PC-3 (cell line): ENCODE results near the gene PRKAR1A. TPM values are rescaled to one million over a fixed set of nuclear protein-coding genes. Genes with fewer than 3 reads are reported as not detected.
A peak's percentile ranks its signal among the peaks of the same experiment; 100 is the strongest.

Source experiments
- ATAC-seq: fragments of 200-7000 bp; cut with Tn5 transposase; 2 replicates; pipeline ENCODE4 v1.9.1; 2020; ENCODE audit warnings: mild to moderate bottlenecking, moderate library complexity
- BruUV-seq: library from RNA; stranded (reverse); fragments of 400-500 nt; replicated peaks from 2 replicates; lab custom pipeline; 2021; lab: Mats Ljungman, UMichigan
- CTCF ChIA-PET: fragments of 300-600 bp; sonication (Branson Sonifier 250); formaldehyde crosslinking; loops from one replicate; lab custom pipeline; 2022; ENCODE audit warnings: antibody characterized with exemption; lab: Charles Lee
- POLR2A ChIA-PET: fragments of 300-600 bp; sonication (Branson Sonifier 250); formaldehyde crosslinking; loops from one replicate; lab custom pipeline; 2022; ENCODE audit warnings: antibody characterized with exemption; ENCODE audit not compliant: unreplicated experiment; lab: Charles Lee
- DNase-seq: peaks from one replicate; pipeline ENCODE4 v3.0.0-alpha.2; 2015
- H2AFZ ChIP-seq: fragments of 300-600 bp; sonication (generic); 2 replicates; pipeline ENCODE4 v1.6.0; 2016; ENCODE audit warnings: antibody characterized with exemption, low read length
- H3F3A ChIP-seq: fragments of 300-600 bp; sonication (generic); one replicate; pipeline ENCODE4 v1.6.0; 2017; ENCODE audit warnings: antibody characterized with exemption, low read length, control low read depth, mild to moderate bottlenecking; ENCODE audit not compliant: unreplicated experiment
- H3K27ac ChIP-seq: fragments of 300-600 bp; sonication (generic); 2 replicates; pipeline ENCODE4 v1.5.1; 2016; ENCODE audit warnings: mild to moderate bottlenecking, low read length
- H3K27me3 ChIP-seq: fragments of 300-600 bp; sonication (generic); 2 replicates; pipeline ENCODE4 v1.6.1; 2016; ENCODE audit warnings: low read length, mixed read lengths
- H3K36me3 ChIP-seq: fragments of 300-600 bp; sonication (generic); 2 replicates; pipeline ENCODE4 v1.6.1; 2016; ENCODE audit warnings: low read depth, mixed run types, low read length, mixed read lengths
- H3K4me1 ChIP-seq: fragments of 300-600 bp; sonication (generic); 2 replicates; pipeline ENCODE4 v1.5.1; 2016; ENCODE audit warnings: low read length; ENCODE audit not compliant: insufficient read depth
- H3K4me2 ChIP-seq: fragments of 300-600 bp; sonication (generic); 2 replicates; pipeline ENCODE4 v1.6.0; 2016; ENCODE audit warnings: low read length
- H3K4me3 ChIP-seq: fragments of 300-600 bp; sonication (generic); 2 replicates; pipeline ENCODE4 v1.5.1; 2016; ENCODE audit warnings: mild to moderate bottlenecking, low read length, mixed read lengths
- H3K79me2 ChIP-seq: fragments of 300-600 bp; sonication (generic); 2 replicates; pipeline ENCODE4 v1.6.1; 2017; ENCODE audit warnings: low read length, mixed read lengths
- H3K9ac ChIP-seq: fragments of 300-600 bp; sonication (generic); 2 replicates; pipeline ENCODE4 v1.6.0; 2016; ENCODE audit warnings: mild to moderate bottlenecking, low read length
- H3K9me2 ChIP-seq: fragments of 300-600 bp; sonication (generic); replicated peaks from 2 replicates; pipeline ENCODE4 v1.6.1; 2016; ENCODE audit warnings: mixed run types, low read length, mixed read lengths
- H3K9me3 ChIP-seq: fragments of 300-600 bp; sonication (generic); 2 replicates; pipeline ENCODE4 v1.6.1; 2016; ENCODE audit warnings: low read length, mixed read lengths
- H4K20me1 ChIP-seq: fragments of 300-600 bp; sonication (generic); 2 replicates; pipeline ENCODE4 v1.6.1; 2016; ENCODE audit warnings: low read length, mixed read lengths
- EZH2 ChIP-seq: fragments of 300-600 bp; sonication (generic); IDR thresholded peaks from one replicate; pipeline ENCODE4 v1.6.1; 2017; ENCODE audit warnings: antibody characterized with exemption, mild to moderate bottlenecking, low read length; ENCODE audit not compliant: unreplicated experiment
- EZH2phosphoT487 ChIP-seq: fragments of 300-600 bp; sonication (generic); IDR thresholded peaks from 2 replicates; pipeline ENCODE4 v1.6.1; 2018; ENCODE audit warnings: mild to moderate bottlenecking, antibody characterized with exemption, low read length, borderline replicate concordance
- intact Hi-C: fragments of 100-400 bp; cut with micrococcal nuclease; formaldehyde crosslinking; loops from 2 replicates; pipeline ENCODE4 v1.9.0; 2023
- total RNA-seq: library from RNA; depleted of rRNA; stranded (reverse); fragments of >200 nt; gene quantifications from 2 replicates; pipeline ENCODE4 v1.2.3, GENCODE V29; 2014
- TF ChIP-seq, protein P1 (sequence below): fragments of 300-600 bp; sonication (generic); conservative IDR thresholded peaks from 2 replicates; pipeline ENCODE4 v1.5.1; 2017; ENCODE audit warnings: antibody characterized with exemption, low read depth, mild to moderate bottlenecking, low read length

The PRKAR1A gene
- total RNA-seq, 1 experiment from 2014 or later, result 214 TPM

DNA sequence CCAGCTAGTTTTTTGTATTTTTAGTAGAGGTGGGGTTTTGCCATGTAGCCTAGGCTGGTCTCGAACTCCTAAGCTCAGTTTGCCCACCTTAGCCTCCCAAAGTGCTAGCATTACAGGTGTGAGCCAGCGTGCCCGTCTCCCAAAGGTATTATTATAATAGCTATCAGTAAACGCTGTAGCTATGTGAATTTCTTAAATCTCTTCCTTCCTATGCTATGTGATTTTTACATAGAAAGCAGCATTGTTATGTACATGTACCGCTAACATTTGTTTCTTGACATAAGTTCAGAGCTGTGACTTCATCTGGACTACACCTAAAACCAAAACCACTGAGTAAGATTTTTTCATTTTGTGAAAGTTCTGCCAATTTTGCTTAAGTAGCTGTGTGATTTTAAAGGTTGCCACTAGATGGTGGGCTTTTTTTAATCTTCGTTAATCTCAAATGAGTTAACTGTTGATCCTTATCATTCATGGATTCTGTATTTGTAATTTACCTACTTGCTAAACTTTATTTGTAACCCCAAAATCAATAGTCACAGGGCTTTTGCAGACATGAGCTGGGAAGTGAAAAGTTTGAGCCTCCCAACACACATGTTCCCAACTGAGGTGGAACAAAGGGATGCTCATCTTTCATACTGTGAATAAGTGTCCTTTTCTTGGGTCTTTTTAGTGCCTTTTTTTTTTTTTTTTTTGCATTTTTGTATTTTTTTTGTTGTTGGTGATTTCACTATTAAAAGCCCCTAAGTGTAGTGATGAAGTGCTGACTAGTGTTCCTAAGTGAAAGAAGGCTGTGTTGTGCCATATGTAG, 21.9 kb downstream of the PRKAR1A start:
- H3K79me2 ChIP-seq, result no peaks in the 10 kb centered on the region

DNA sequence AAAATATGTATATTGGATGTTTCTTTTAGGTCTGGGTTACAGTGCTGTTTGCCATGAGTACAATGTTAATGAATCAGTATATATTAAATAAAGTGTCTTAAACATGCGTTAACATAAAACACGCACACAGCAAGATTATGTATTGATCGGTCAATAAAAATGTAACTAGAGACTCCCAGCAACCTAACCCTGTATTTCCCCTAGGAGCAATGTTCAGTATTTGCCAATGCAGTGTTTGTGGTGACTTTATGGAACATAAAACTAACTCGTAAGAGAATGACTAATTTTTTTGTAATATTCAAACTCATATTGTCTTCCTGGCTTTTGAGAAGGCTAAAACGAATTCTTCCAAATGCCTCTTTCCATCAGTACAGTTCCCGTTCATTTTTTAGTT, 22.5 kb downstream of the PRKAR1A start:
- peak; percentile 83 for DNase-seq
- Histone ChIP-seq H3F3A (peaks cover 8% of the 10 kb centered on the region), H3K36me3 (peaks cover 64% of the 10 kb centered on the region), H3K79me2 (no peaks in the 10 kb centered on the region), H3K9me3 (no peaks in the 10 kb centered on the region), H3K4me2 (peak overlapping the region; percentile 46), H2AFZ (no peak overlapping the region), H3K4me3 (no peak overlapping the region), H3K9ac (peak overlapping the region; percentile 69), H3K9me2 (no peaks in the 10 kb centered on the region), H3K27ac (peak overlapping the region; percentile 88), H4K20me1 (no peaks in the 10 kb centered on the region), H3K27me3 (no peaks in the 10 kb centered on the region), H3K4me1 (peaks cover 22% of the 10 kb centered on the region)
- ATAC-seq, result peak; percentile 84
- ChIA-PET CTCF (interaction anchor here (1.0 to 1.4 kb wide), 6 partner anchors 9 to 136 kb away, joined by 3 to 5 read pairs (median 4); partner anchors contain the start of genes PRKAR1A and WIPI1), POLR2A (no interaction called here)
- intact Hi-C loops, result loop anchor here (1.0 to 10.0 kb wide), 6 partner anchors 9 to 710 kb away; no protein-coding TSS in a partner anchor
- BruUV-seq, result no TSS peak
- TF ChIP-seq EZH2 (no peak), EZH2phosphoT487 (no peak)
- TF ChIP-seq, protein P1, sequence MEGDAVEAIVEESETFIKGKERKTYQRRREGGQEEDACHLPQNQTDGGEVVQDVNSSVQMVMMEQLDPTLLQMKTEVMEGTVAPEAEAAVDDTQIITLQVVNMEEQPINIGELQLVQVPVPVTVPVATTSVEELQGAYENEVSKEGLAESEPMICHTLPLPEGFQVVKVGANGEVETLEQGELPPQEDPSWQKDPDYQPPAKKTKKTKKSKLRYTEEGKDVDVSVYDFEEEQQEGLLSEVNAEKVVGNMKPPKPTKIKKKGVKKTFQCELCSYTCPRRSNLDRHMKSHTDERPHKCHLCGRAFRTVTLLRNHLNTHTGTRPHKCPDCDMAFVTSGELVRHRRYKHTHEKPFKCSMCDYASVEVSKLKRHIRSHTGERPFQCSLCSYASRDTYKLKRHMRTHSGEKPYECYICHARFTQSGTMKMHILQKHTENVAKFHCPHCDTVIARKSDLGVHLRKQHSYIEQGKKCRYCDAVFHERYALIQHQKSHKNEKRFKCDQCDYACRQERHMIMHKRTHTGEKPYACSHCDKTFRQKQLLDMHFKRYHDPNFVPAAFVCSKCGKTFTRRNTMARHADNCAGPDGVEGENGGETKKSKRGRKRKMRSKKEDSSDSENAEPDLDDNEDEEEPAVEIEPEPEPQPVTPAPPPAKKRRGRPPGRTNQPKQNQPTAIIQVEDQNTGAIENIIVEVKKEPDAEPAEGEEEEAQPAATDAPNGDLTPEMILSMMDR, result no peak

More for the DNA sequence above, 21.9 kb downstream of the PRKAR1A start:
- no peak for TF ChIP-seq EZH2phosphoT487
- TF ChIP-seq, protein P1, result peak; percentile 90
- Histone ChIP-seq H3K36me3 (peaks cover 70% of the 10 kb centered on the region), H3K9me3 (no peaks in the 10 kb centered on the region), H3K27ac (peak overlapping the region; percentile 88), H3K9ac (peak overlapping the region; percentile 69), H2AFZ (no peak overlapping the region), H3K27me3 (no peaks in the 10 kb centered on the region), H3F3A (peaks cover 8% of the 10 kb centered on the region), H3K9me2 (no peaks in the 10 kb centered on the region), H3K4me1 (peaks cover 22% of the 10 kb centered on the region), H3K4me3 (no peak overlapping the region), H3K4me2 (peak overlapping the region; percentile 46), H4K20me1 (no peaks in the 10 kb centered on the region)
- intact Hi-C loops, result loop anchor here (1.0 to 10.0 kb wide), 6 partner anchors 9 to 711 kb away; no protein-coding TSS in a partner anchor
- ATAC-seq, result peak; percentile 44
- ChIA-PET CTCF (interaction anchor here (0.6 to 1.4 kb wide), 9 partner anchors 9 to 1073 kb away, joined by 3 to 9 read pairs (median 5); partner anchors contain the start of genes PRKAR1A and WIPI1), POLR2A (interaction anchor here (0.5 kb wide), 1 partner anchor 88 kb away, joined by 4 read pairs; no protein-coding TSS in a partner anchor)
- peak; percentile 72 for DNase-seq
- no TSS peak for BruUV-seq
